HG03354 (cell line): ENCODE data around the gene RFX1.
A peak's percentile ranks its signal among the peaks of the same experiment; 100 is the strongest.
"Not testable (repeated sequence)": the region's sequence is repeated elsewhere in the genome, so short reads cannot be mapped to it uniquely, and the experiment has no call there.

ENCODE experiments used
- ATAC-seq: cut with Tn5 transposase; IDR thresholded peaks from one replicate; pipeline ENCODE4 v1.9.1; 2021; ENCODE audit warnings: mild to moderate bottlenecking; ENCODE audit not compliant: unreplicated experiment, poor library complexity, severe bottlenecking

The RFX1 gene

GRCh38 chr19:14028901-14029300, 22.8 kb upstream of the RFX1 start:
- no peak for ATAC-seq

- no peak for ATAC-seq
These were observed 21.8 kb upstream of the RFX1 start, which contains the start of gene RLN3 for GRCh38 chr19:14027856-14028450. TSS of gene RLN3 (plus strand) at chr19:14028148. CDS start at chr19:14028205, 57 bp downstream.

GRCh38 chr19:14026652-14027192, 20.6 kb upstream of the RFX1 start:
- ATAC-seq: not testable (repeated sequence)

GRCh38 chr19:14023404-14024235, 17.5 kb upstream of the RFX1 start:
- ATAC-seq: no peak

GRCh38 chr19:14022469-14022868, 16.3 kb upstream of the RFX1 start:
- no peak for ATAC-seq

GRCh38 chr19:14021474-14021873, 15.4 kb upstream of the RFX1 start:
- ATAC-seq: no peak

- not testable (repeated sequence) for ATAC-seq
These were observed 13.6 kb upstream of the RFX1 start for GRCh38 chr19:14019739-14020138.

GRCh38 chr19:14019100-14019499, 13.0 kb upstream of the RFX1 start:
- no peak for ATAC-seq

- ATAC-seq: peak; percentile 65
These were observed 9.5 kb upstream of the RFX1 start for GRCh38 chr19:14015524-14016035.

GRCh38 chr19:14012378-14012915, 6.3 kb upstream of the RFX1 start:
- no peak for ATAC-seq

GRCh38 chr19:14006766-14007562, 844 bp upstream of the RFX1 start:
- peak; percentile 35 for ATAC-seq

- ATAC-seq: peak; percentile 32
These were observed 603 bp downstream of the RFX1 start for GRCh38 chr19:14005349-14006084.

- ATAC-seq: no peak
These were observed 1.3 kb downstream of the RFX1 start for GRCh38 chr19:14004619-14005348.

GRCh38 chr19:14003251-14004055, 2.7 kb downstream of the RFX1 start:
- no peak for ATAC-seq

GRCh38 chr19:14002571-14003250, 3.4 kb downstream of the RFX1 start:
- no peak for ATAC-seq

- no peak for ATAC-seq
These were observed 5.3 kb downstream of the RFX1 start for GRCh38 chr19:14000691-14001375.

- no peak for ATAC-seq
These were observed 7.0 kb downstream of the RFX1 start for GRCh38 chr19:13999085-13999484.
